ENCODE measurements around the gene ANXA3.

GRCh38 chr4:78606530-78607095, 55.0 kb downstream of the ANXA3 start:
- TF ChIP-seq EZH2phosphoT487 (IDR thresholded peaks at IDR 0.05): no peak
- TF ChIP-seq CTCF (IDR thresholded peaks at IDR 0.05): no peak
- TF ChIP-seq EZH2 (IDR thresholded peaks at IDR 0.05): no peak
